Loucy (cell line): ENCODE results near the gene PRKCZ.

Experiments
- H2AFZ ChIP-seq: fragments of 200-600 bp; sonication (generic); 2 replicates; pipeline ENCODE4 v1.6.0; 2016; ENCODE audit warnings: antibody characterized with exemption, mild to moderate bottlenecking, low read length, moderate library complexity
- H3F3A ChIP-seq: fragments of 200-600 bp; 2 replicates; pipeline ENCODE4 v1.6.0; 2016; ENCODE audit warnings: antibody characterized with exemption, low read depth, mild to moderate bottlenecking
- H3K27me3 ChIP-seq: fragments of 200-600 bp; sonication (generic); 2 replicates; pipeline ENCODE4 v1.6.1; 2014; ENCODE audit warnings: low read length, mild to moderate bottlenecking; ENCODE audit not compliant: insufficient read depth, poor library complexity, severe bottlenecking
- H3K36me3 ChIP-seq: fragments of 200-600 bp; sonication (generic); 2 replicates; pipeline ENCODE4 v1.6.1; 2016; ENCODE audit warnings: low read length; ENCODE audit not compliant: insufficient read depth
- H3K4me1 ChIP-seq: fragments of 200-600 bp; sonication (generic); 2 replicates; pipeline ENCODE4 v1.5.1; 2014; ENCODE audit warnings: low read length, mild to moderate bottlenecking; ENCODE audit not compliant: insufficient read depth, poor library complexity, severe bottlenecking
- H3K4me2 ChIP-seq: fragments of 200-600 bp; sonication (generic); 2 replicates; pipeline ENCODE4 v1.6.0; 2014; ENCODE audit warnings: antibody characterized with exemption, low read length, low read depth, mild to moderate bottlenecking; ENCODE audit not compliant: poor library complexity, severe bottlenecking
- H3K4me3 ChIP-seq: fragments of 200-600 bp; sonication (generic); 2 replicates; pipeline ENCODE4 v1.5.1; 2014; ENCODE audit warnings: low read length, mild to moderate bottlenecking, mixed read lengths; ENCODE audit not compliant: poor library complexity, severe bottlenecking
- H3K79me2 ChIP-seq: fragments of 200-600 bp; sonication (generic); 2 replicates; pipeline ENCODE4 v1.6.1; 2014; ENCODE audit warnings: low read length; ENCODE audit not compliant: insufficient read depth
- H3K9ac ChIP-seq: fragments of 200-600 bp; sonication (generic); 2 replicates; pipeline ENCODE4 v1.6.0; 2014; ENCODE audit warnings: mild to moderate bottlenecking, low read depth, low read length, moderate library complexity; ENCODE audit not compliant: poor library complexity, severe bottlenecking
- H3K9me2 ChIP-seq: fragments of 200-600 bp; sonication (generic); replicated peaks from 2 replicates; pipeline ENCODE4 v1.6.1; 2016; ENCODE audit warnings: low read depth, low read length, mixed read lengths
- H3K9me3 ChIP-seq: fragments of 200-600 bp; sonication (generic); 2 replicates; pipeline ENCODE4 v1.6.1; 2014; ENCODE audit warnings: mild to moderate bottlenecking, antibody characterized with exemption, low read length, low read depth; ENCODE audit not compliant: insufficient read depth
- H4K20me1 ChIP-seq: fragments of 200-600 bp; sonication (generic); 2 replicates; pipeline ENCODE4 v1.6.0; 2014; ENCODE audit warnings: antibody characterized with exemption, low read length, mild to moderate bottlenecking; ENCODE audit not compliant: insufficient read depth, poor library complexity, severe bottlenecking
- CTCF ChIP-seq: fragments of 200-600 bp; sonication (generic); conservative IDR thresholded peaks from 2 replicates; pipeline ENCODE4 v1.5.1; 2014; ENCODE audit warnings: mild to moderate bottlenecking, antibody characterized with exemption, low read length
- EZH2phosphoT487 ChIP-seq: fragments of 200-600 bp; IDR thresholded peaks from 2 replicates; pipeline ENCODE4 v1.6.1; 2018; ENCODE audit warnings: antibody characterized with exemption, mild to moderate bottlenecking, moderate library complexity, borderline replicate concordance

PRKCZ gene

GRCh38 chr1:2155788-2156187 is 105.6 kb downstream of the PRKCZ start:
- no peaks in the 10 kb centered on the region for H3K9me2 ChIP-seq
- H3K36me3 ChIP-seq = no peaks in the 10 kb centered on the region
- no peaks in the 10 kb centered on the region for H4K20me1 ChIP-seq
- H3K4me3 ChIP-seq = no peak overlapping the region
- TF ChIP-seq EZH2phosphoT487 (no peak), CTCF (no peak)
- H3F3A ChIP-seq = no peaks in the 10 kb centered on the region; the same call in 1 of the 2 replicates
- no peaks in the 10 kb centered on the region for H3K27me3 ChIP-seq
- no peak overlapping the region for H2AFZ ChIP-seq
- no peaks in the 10 kb centered on the region for H3K9me3 ChIP-seq
- H3K4me2 ChIP-seq = no peak overlapping the region
- H3K79me2 ChIP-seq = no peaks in the 10 kb centered on the region
- H3K4me1 ChIP-seq = peaks cover 8% of the 10 kb centered on the region
- no peak overlapping the region for H3K9ac ChIP-seq

- Histone ChIP-seq H3K27me3 (no peaks in the 10 kb centered on the region), H3K4me2 (no peak overlapping the region), H3K9me3 (no peaks in the 10 kb centered on the region), H3K79me2 (no peaks in the 10 kb centered on the region), H3K4me3 (no peak overlapping the region), H2AFZ (no peak overlapping the region), H3K4me1 (no peaks in the 10 kb centered on the region), H3K9ac (no peak overlapping the region), H4K20me1 (no peaks in the 10 kb centered on the region), H3K9me2 (no peaks in the 10 kb centered on the region), H3K36me3 (no peaks in the 10 kb centered on the region), H3F3A (no peaks in the 10 kb centered on the region)
- TF ChIP-seq CTCF (no peak), EZH2phosphoT487 (no peak)
These were observed 106.7 kb downstream of the PRKCZ start for GRCh38 chr1:2156866-2157265.

- H3K9me2 ChIP-seq = no peaks in the 10 kb centered on the region
- H2AFZ ChIP-seq = no peak overlapping the region
- H3K4me1 ChIP-seq = no peaks in the 10 kb centered on the region
- H4K20me1 ChIP-seq = no peaks in the 10 kb centered on the region
- H3K36me3 ChIP-seq = no peaks in the 10 kb centered on the region
- no peaks in the 10 kb centered on the region for H3K27me3 ChIP-seq
- H3F3A ChIP-seq = no peaks in the 10 kb centered on the region
- H3K9me3 ChIP-seq = no peaks in the 10 kb centered on the region
- H3K9ac ChIP-seq = no peak overlapping the region
- no peak for TF ChIP-seq EZH2phosphoT487
- no peak for TF ChIP-seq CTCF
- H3K4me2 ChIP-seq = no peak overlapping the region
- H3K4me3 ChIP-seq = no peak overlapping the region
- H3K79me2 ChIP-seq = no peaks in the 10 kb centered on the region
These were observed 107.6 kb downstream of the PRKCZ start for GRCh38 chr1:2157856-2158255.
